H1 (cell line): ENCODE measurements around the gene STIMATE.

Experiments used
- CBX5 ChIP-seq: fragments of 300-800, 300-1000 bp; sonication (generic); IDR thresholded peaks from 2 replicates; pipeline ENCODE4 v1.7.1; 2016; ENCODE audit warnings: antibody characterized with exemption, low read length, low read depth
- EZH2 ChIP-seq: fragments of 200-600 bp; sonication (generic); IDR thresholded peaks from 2 replicates; pipeline ENCODE4 v1.7.1; 2012; ENCODE audit warnings: low read depth, mild to moderate bottlenecking, moderate library complexity, low read length, inconsistent platforms; ENCODE audit not compliant: severe bottlenecking
- GABPA ChIP-seq: IDR thresholded peaks from 2 replicates; pipeline ENCODE4 v1.6.1; 2011; ENCODE audit warnings: mild to moderate bottlenecking, low read length, moderate library complexity, borderline replicate concordance; ENCODE audit not compliant: insufficient read depth
- POLR2A ChIP-seq, 2 experiments: IDR thresholded peaks; 1 replicate in 1 of 2; 2 replicates in 1 of 2; pipeline ENCODE4 v1.6.1; 2011; ENCODE audit warnings: low read depth in 2 of 2, low read length in 2 of 2, mild to moderate bottlenecking in 2 of 2; ENCODE audit errors: control extremely low read depth in 1 of 2
- POLR2AphosphoS5 ChIP-seq: IDR thresholded peaks from 2 replicates; pipeline ENCODE4 v1.6.1; 2011; ENCODE audit warnings: low read depth, low read length
- RAD21 ChIP-seq, 2 experiments: IDR thresholded peaks in 1 of 2; conservative IDR thresholded peaks in 1 of 2; 2 replicates each; pipeline ENCODE4 v1.6.1; 2011; ENCODE audit warnings: low read depth in 2 of 2, low read length in 2 of 2, improper control_type of control experiment in 1 of 2, inconsistent platforms in 1 of 2, mild to moderate bottlenecking in 1 of 2, moderate library complexity in 1 of 2
- TAF1 ChIP-seq: IDR thresholded peaks from 2 replicates; pipeline ENCODE4 v1.6.1; 2011; ENCODE audit warnings: mild to moderate bottlenecking, low read depth, low read length
- TF ChIP-seq, protein P1 (sequence below): fragments of 300-600 bp; sonication (generic); IDR thresholded peaks from 2 replicates; pipeline ENCODE4 v1.7.1; 2012; ENCODE audit warnings: low read length, moderate library complexity, mild to moderate bottlenecking, inconsistent platforms; ENCODE audit not compliant: insufficient replicate concordance
- TF ChIP-seq, protein P2 (sequence below), 3 experiments: IDR thresholded peaks; 1 replicate in 2 of 3; 2 replicates in 1 of 3; pipeline versions ENCODE4 v1.5.1 to v1.6.1; 2011; ENCODE audit warnings: low read length in 3 of 3, mild to moderate bottlenecking in 3 of 3, inconsistent platforms in 2 of 3, low read depth in 1 of 3, moderate library complexity in 1 of 3; ENCODE audit not compliant: insufficient read depth in 1 of 3; ENCODE audit errors: control extremely low read depth in 1 of 3
- TF ChIP-seq, protein P3 (sequence below): IDR thresholded peaks from 2 replicates; pipeline ENCODE4 v1.6.1; 2012; ENCODE audit warnings: low read length, inconsistent platforms
- TF ChIP-seq, protein P4 (sequence below): IDR thresholded peaks from 2 replicates; pipeline ENCODE4 v1.6.1; 2011; ENCODE audit warnings: low read length, improper control_type of control experiment

DNA sequence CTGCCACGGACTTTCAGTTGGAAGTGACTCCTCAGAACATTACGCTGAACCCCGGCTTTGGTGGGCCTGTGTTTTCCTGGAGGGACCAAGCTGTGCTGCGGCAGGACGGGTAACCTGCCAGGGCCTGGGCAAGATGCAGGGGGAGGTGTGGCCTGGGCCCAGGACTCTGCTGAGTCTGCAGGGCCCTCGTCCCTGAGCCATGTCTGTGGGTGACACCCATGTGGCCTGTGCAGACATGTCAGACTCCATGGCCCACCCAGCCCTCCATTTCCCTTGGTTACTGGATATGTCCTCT is 107.7 kb downstream of the STIMATE start:
- TF ChIP-seq GABPA = no peak
- TF ChIP-seq POLR2A (IDR thresholded peaks at IDR 0.05; ENCODE audit: control extremely low read depth in 1 of 2, low read depth in 2 of 2, low read length in 2 of 2) = no peak
- TF ChIP-seq CBX5 = no peak
- TF ChIP-seq POLR2AphosphoS5 = no peak
- no peak for TF ChIP-seq EZH2
- no peak for TF ChIP-seq RAD21 (IDR thresholded peaks at IDR 0.05 in 1 of 2, conservative IDR thresholded peaks at IDR 0.05 in 1 of 2; ENCODE audit: low read depth in 2 of 2, low read length in 2 of 2)
- TF ChIP-seq, protein P1, sequence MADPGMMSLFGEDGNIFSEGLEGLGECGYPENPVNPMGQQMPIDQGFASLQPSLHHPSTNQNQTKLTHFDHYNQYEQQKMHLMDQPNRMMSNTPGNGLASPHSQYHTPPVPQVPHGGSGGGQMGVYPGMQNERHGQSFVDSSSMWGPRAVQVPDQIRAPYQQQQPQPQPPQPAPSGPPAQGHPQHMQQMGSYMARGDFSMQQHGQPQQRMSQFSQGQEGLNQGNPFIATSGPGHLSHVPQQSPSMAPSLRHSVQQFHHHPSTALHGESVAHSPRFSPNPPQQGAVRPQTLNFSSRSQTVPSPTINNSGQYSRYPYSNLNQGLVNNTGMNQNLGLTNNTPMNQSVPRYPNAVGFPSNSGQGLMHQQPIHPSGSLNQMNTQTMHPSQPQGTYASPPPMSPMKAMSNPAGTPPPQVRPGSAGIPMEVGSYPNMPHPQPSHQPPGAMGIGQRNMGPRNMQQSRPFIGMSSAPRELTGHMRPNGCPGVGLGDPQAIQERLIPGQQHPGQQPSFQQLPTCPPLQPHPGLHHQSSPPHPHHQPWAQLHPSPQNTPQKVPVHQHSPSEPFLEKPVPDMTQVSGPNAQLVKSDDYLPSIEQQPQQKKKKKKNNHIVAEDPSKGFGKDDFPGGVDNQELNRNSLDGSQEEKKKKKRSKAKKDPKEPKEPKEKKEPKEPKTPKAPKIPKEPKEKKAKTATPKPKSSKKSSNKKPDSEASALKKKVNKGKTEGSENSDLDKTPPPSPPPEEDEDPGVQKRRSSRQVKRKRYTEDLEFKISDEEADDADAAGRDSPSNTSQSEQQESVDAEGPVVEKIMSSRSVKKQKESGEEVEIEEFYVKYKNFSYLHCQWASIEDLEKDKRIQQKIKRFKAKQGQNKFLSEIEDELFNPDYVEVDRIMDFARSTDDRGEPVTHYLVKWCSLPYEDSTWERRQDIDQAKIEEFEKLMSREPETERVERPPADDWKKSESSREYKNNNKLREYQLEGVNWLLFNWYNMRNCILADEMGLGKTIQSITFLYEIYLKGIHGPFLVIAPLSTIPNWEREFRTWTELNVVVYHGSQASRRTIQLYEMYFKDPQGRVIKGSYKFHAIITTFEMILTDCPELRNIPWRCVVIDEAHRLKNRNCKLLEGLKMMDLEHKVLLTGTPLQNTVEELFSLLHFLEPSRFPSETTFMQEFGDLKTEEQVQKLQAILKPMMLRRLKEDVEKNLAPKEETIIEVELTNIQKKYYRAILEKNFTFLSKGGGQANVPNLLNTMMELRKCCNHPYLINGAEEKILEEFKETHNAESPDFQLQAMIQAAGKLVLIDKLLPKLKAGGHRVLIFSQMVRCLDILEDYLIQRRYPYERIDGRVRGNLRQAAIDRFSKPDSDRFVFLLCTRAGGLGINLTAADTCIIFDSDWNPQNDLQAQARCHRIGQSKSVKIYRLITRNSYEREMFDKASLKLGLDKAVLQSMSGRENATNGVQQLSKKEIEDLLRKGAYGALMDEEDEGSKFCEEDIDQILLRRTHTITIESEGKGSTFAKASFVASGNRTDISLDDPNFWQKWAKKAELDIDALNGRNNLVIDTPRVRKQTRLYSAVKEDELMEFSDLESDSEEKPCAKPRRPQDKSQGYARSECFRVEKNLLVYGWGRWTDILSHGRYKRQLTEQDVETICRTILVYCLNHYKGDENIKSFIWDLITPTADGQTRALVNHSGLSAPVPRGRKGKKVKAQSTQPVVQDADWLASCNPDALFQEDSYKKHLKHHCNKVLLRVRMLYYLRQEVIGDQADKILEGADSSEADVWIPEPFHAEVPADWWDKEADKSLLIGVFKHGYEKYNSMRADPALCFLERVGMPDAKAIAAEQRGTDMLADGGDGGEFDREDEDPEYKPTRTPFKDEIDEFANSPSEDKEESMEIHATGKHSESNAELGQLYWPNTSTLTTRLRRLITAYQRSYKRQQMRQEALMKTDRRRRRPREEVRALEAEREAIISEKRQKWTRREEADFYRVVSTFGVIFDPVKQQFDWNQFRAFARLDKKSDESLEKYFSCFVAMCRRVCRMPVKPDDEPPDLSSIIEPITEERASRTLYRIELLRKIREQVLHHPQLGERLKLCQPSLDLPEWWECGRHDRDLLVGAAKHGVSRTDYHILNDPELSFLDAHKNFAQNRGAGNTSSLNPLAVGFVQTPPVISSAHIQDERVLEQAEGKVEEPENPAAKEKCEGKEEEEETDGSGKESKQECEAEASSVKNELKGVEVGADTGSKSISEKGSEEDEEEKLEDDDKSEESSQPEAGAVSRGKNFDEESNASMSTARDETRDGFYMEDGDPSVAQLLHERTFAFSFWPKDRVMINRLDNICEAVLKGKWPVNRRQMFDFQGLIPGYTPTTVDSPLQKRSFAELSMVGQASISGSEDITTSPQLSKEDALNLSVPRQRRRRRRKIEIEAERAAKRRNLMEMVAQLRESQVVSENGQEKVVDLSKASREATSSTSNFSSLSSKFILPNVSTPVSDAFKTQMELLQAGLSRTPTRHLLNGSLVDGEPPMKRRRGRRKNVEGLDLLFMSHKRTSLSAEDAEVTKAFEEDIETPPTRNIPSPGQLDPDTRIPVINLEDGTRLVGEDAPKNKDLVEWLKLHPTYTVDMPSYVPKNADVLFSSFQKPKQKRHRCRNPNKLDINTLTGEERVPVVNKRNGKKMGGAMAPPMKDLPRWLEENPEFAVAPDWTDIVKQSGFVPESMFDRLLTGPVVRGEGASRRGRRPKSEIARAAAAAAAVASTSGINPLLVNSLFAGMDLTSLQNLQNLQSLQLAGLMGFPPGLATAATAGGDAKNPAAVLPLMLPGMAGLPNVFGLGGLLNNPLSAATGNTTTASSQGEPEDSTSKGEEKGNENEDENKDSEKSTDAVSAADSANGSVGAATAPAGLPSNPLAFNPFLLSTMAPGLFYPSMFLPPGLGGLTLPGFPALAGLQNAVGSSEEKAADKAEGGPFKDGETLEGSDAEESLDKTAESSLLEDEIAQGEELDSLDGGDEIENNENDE = no peak
- TF ChIP-seq TAF1 = no peak
- TF ChIP-seq, protein P2, sequence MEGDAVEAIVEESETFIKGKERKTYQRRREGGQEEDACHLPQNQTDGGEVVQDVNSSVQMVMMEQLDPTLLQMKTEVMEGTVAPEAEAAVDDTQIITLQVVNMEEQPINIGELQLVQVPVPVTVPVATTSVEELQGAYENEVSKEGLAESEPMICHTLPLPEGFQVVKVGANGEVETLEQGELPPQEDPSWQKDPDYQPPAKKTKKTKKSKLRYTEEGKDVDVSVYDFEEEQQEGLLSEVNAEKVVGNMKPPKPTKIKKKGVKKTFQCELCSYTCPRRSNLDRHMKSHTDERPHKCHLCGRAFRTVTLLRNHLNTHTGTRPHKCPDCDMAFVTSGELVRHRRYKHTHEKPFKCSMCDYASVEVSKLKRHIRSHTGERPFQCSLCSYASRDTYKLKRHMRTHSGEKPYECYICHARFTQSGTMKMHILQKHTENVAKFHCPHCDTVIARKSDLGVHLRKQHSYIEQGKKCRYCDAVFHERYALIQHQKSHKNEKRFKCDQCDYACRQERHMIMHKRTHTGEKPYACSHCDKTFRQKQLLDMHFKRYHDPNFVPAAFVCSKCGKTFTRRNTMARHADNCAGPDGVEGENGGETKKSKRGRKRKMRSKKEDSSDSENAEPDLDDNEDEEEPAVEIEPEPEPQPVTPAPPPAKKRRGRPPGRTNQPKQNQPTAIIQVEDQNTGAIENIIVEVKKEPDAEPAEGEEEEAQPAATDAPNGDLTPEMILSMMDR (IDR thresholded peaks at IDR 0.05; ENCODE audit: control extremely low read depth in 1 of 3, insufficient read depth in 1 of 3, low read depth in 1 of 3, low read length in 3 of 3) = no peak
- TF ChIP-seq, protein P3, sequence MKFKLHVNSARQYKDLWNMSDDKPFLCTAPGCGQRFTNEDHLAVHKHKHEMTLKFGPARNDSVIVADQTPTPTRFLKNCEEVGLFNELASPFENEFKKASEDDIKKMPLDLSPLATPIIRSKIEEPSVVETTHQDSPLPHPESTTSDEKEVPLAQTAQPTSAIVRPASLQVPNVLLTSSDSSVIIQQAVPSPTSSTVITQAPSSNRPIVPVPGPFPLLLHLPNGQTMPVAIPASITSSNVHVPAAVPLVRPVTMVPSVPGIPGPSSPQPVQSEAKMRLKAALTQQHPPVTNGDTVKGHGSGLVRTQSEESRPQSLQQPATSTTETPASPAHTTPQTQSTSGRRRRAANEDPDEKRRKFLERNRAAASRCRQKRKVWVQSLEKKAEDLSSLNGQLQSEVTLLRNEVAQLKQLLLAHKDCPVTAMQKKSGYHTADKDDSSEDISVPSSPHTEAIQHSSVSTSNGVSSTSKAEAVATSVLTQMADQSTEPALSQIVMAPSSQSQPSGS = no peak
- TF ChIP-seq, protein P4, sequence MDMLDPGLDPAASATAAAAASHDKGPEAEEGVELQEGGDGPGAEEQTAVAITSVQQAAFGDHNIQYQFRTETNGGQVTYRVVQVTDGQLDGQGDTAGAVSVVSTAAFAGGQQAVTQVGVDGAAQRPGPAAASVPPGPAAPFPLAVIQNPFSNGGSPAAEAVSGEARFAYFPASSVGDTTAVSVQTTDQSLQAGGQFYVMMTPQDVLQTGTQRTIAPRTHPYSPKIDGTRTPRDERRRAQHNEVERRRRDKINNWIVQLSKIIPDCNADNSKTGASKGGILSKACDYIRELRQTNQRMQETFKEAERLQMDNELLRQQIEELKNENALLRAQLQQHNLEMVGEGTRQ = no peak
